K562 (cell line): ENCODE data around the gene TBC1D5. TPM values are rescaled to one million over a fixed set of nuclear protein-coding genes. Genes with fewer than 3 reads are reported as not detected.

Experiments used
- ATAC-seq: fragments of 200-7000 bp; cut with Tn5 transposase; 3 replicates; pipeline ENCODE4 v1.9.1; 2020; ENCODE audit warnings: moderate library complexity
- BruUV-seq: library from RNA; stranded (reverse); fragments of 400-500 nt; replicated peaks from 2 replicates; lab custom pipeline; 2021; lab: Mats Ljungman, UMichigan
- CTCF ChIA-PET: fragments of 300-600 bp; formaldehyde crosslinking; extraction: SDS; loops from one replicate; lab custom pipeline; 2021; ENCODE audit warnings: low intra/inter-chr PET ratio; lab: Yijun Ruan, JAX
- POLR2A ChIA-PET: fragments of 300-600, 350-650 bp; sonication (Branson Sonifier 250); formaldehyde crosslinking; extraction: SDS; loops from one replicate; lab custom pipeline; 2021; ENCODE audit warnings: antibody characterized with exemption, inconsistent platforms; lab: Yijun Ruan, JAX
- DNase-seq, 4 experiments: peaks; one replicate each; pipeline versions ENCODE4 v3.0.0 to v3.0.0-alpha.2; 2011 to 2018; ENCODE audit warnings: low spot score in 3 of 4, mixed read lengths in 3 of 4; ENCODE audit errors: extremely low read depth in 1 of 4
- FAIRE-seq: peaks from 2 replicates; lab custom pipeline; 2011; peaks lifted over from hg19 to GRCh38; lab: Jason Lieb, UNC
- H2AFZ ChIP-seq: 2 replicates; pipeline ENCODE4 v1.6.0; 2011; ENCODE audit warnings: low read depth, low read length, control low read depth, inconsistent platforms
- H3K27ac ChIP-seq: fragments of 200-600 bp; 3 replicates; pipeline ENCODE4 v1.8.0; 2011; ENCODE audit warnings: low read depth, mild to moderate bottlenecking, control low read depth, inconsistent platforms, low read length, moderate library complexity, mixed read lengths; ENCODE audit errors: extremely low read depth
- H3K27me3 ChIP-seq, 2 experiments: fragments of 300-600 bp in 1 of 2; 2 replicates in 1 of 2; 3 replicates in 1 of 2; pipeline versions ENCODE4 v1.6.0 to v1.8.0; 2011; ENCODE audit warnings: inconsistent platforms in 2 of 2, low read length in 2 of 2, mild to moderate bottlenecking in 1 of 2, mixed read lengths in 1 of 2, moderate library complexity in 1 of 2; ENCODE audit not compliant: control insufficient read depth in 2 of 2, insufficient read depth in 2 of 2
- H3K36me3 ChIP-seq: fragments of 300-600 bp; 3 replicates; pipeline ENCODE4 v1.8.0; 2011; ENCODE audit warnings: mild to moderate bottlenecking, low read length, inconsistent platforms; ENCODE audit not compliant: control insufficient read depth, insufficient read depth
- H3K4me1 ChIP-seq, 2 experiments: fragments of 200-600 bp in 1 of 2; replicated peaks in 1 of 2; 2 replicates in 1 of 2; 3 replicates in 1 of 2; pipeline versions ENCODE4 v1.5.1 to v1.8.0; 2011; ENCODE audit warnings: inconsistent platforms in 2 of 2, low read length in 2 of 2, mild to moderate bottlenecking in 1 of 2, mixed read lengths in 1 of 2, moderate library complexity in 1 of 2; ENCODE audit not compliant: control insufficient read depth in 2 of 2, insufficient read depth in 2 of 2
- H3K4me2 ChIP-seq: 2 replicates; pipeline ENCODE4 v1.6.1; 2011; ENCODE audit warnings: low read length, control low read depth, inconsistent platforms, mixed read lengths; ENCODE audit not compliant: insufficient read depth
- H3K4me3 ChIP-seq: fragments of 200-600 bp; sonication (generic), shearing (Covaris generic); 2 replicates; pipeline ENCODE4 v1.5.1; 2016; ENCODE audit warnings: control low read depth, inconsistent platforms
- H3K79me2 ChIP-seq: fragments of 200-600 bp; 3 replicates; pipeline ENCODE4 v1.8.0; 2011; ENCODE audit warnings: low read length, inconsistent platforms; ENCODE audit not compliant: control insufficient read depth, insufficient read depth
- H3K9ac ChIP-seq, 2 experiments: 2 replicates each; pipeline versions ENCODE4 v1.6.0 to v1.6.1; 2011; ENCODE audit warnings: low read depth in 2 of 2, low read length in 2 of 2, control low read depth in 1 of 2, inconsistent platforms in 1 of 2, mild to moderate bottlenecking in 1 of 2, mixed read lengths in 1 of 2; ENCODE audit not compliant: insufficient read depth in 1 of 2
- H3K9me1 ChIP-seq: one replicate; pipeline ENCODE4 v1.6.0; 2011; ENCODE audit warnings: inconsistent platforms, mild to moderate bottlenecking, low read length, moderate library complexity; ENCODE audit not compliant: control insufficient read depth, insufficient read depth
- H3K9me3 ChIP-seq: replicated peaks from 2 replicates; pipeline ENCODE4 v1.5.1; 2011; ENCODE audit warnings: low read depth, low read length, inconsistent platforms; ENCODE audit not compliant: control insufficient read depth, insufficient read depth
- H4K20me1 ChIP-seq: replicated peaks from 2 replicates; pipeline ENCODE4 v1.6.1; 2011; ENCODE audit warnings: low read length, inconsistent platforms, mixed read lengths; ENCODE audit not compliant: control insufficient read depth, insufficient read depth
- KLF1 ChIP-seq: fragments of 450-650 bp; IDR thresholded peaks from 2 replicates; pipeline ENCODE4 v1.6.1; 2016; ENCODE audit warnings: missing genetic modification characterization, missing compliant biosample characterization
- PHF8 ChIP-seq: fragments of 200-600 bp; sonication (generic); IDR thresholded peaks from 2 replicates; pipeline ENCODE4 v1.6.1; 2012; ENCODE audit warnings: mixed run types, mild to moderate bottlenecking, inconsistent platforms, low read length, moderate library complexity, borderline replicate concordance
- PRPF4 ChIP-seq: fragments of 200-400 bp; formaldehyde crosslinking; IDR thresholded peaks from one replicate; pipeline ENCODE4 v1.6.1; 2017; ENCODE audit warnings: low read length, low read depth, mild to moderate bottlenecking; ENCODE audit not compliant: insufficient read depth, poor library complexity, severe bottlenecking
- SIRT6 ChIP-seq: IDR thresholded peaks from one replicate; pipeline ENCODE4 v1.6.1; 2012; ENCODE audit warnings: low read depth, mild to moderate bottlenecking, control low read depth, inconsistent platforms, low read length, moderate library complexity
- TEAD2 ChIP-seq: fragments of 450-650 bp; IDR thresholded peaks from 2 replicates; pipeline ENCODE4 v1.6.1; 2016; ENCODE audit warnings: missing genetic modification characterization, control low read depth, missing compliant biosample characterization
- TFAM ChIP-seq: fragments of 250-450 bp; sonication (Bioruptor Pico); conservative IDR thresholded peaks from 2 replicates; pipeline ENCODE4 v1.5.0; 2021; ENCODE audit warnings: mild to moderate bottlenecking, moderate library complexity
- ZC3H4 ChIP-seq: sonication (generic); formaldehyde crosslinking; IDR thresholded peaks from 2 replicates; pipeline ENCODE4 v1.9.0; 2021; ENCODE audit warnings: missing genetic modification reagents, borderline replicate concordance
- ZFP36 ChIP-seq: fragments of 150-350 bp; IDR thresholded peaks from 2 replicates; pipeline ENCODE4 v1.6.1; 2018; ENCODE audit warnings: low read length, low read depth; ENCODE audit not compliant: partially characterized antibody
- WGBS: fragments of 100-300 bp; shearing (Covaris generic); methylation state at CpG from one replicate; pipeline ENCODE4 v1.1.6; 2016; ENCODE audit warnings: low coverage, mixed read lengths; ENCODE audit not compliant: insufficient coverage; ENCODE audit errors: missing lambda C conversion rate; 5-methylcytosine and 5-hydroxymethylcytosine counted together
- in situ Hi-C: fragments of 300-500 bp; cut with MboI; formaldehyde crosslinking; loops from 4 replicates; pipeline ENCODE4 v1.15.0; 2018; ENCODE audit warnings: inconsistent platforms, mixed read lengths
- intact Hi-C: fragments of 100-400 bp; cut with micrococcal nuclease; formaldehyde crosslinking; loops from 2 replicates; pipeline ENCODE4 v1.14.2; 2022
- polyA plus RNA-seq, 8 experiments: library from polyadenylated mRNA; depleted of rRNA in 4 of 8; stranded (reverse) in 5 of 8; unstranded in 3 of 8; fragments of >200 nt; fragmentation: Nextera tagmentation in 2 of 8; fragmentation: Illumina TruSeq in 1 of 8; extraction: Ambion mirVana in 2 of 8; extraction: Trizol in 1 of 8; gene quantifications; 2 replicates each; pipeline versions ENCODE4 v1.2.1 to v1.2.3, GENCODE V29; 2011 to 2014; ENCODE audit warnings: inconsistent platforms in 1 of 8, missing spikeins in 1 of 8
- total RNA-seq, 7 experiments: library from RNA; depleted of rRNA in 6 of 7; stranded (reverse); fragments of >200 nt in 6 of 7; fragmentation: Illumina TruSeq in 2 of 7; extraction: Trizol in 2 of 7; gene quantifications; 2 replicates each; pipeline versions ENCODE4 v1.2.1 to v1.2.3, GENCODE V29; 2011 to 2021; ENCODE audit warnings: low replicate concordance in 1 of 7
- TF ChIP-seq, protein P1 (sequence below): sonication (generic); formaldehyde crosslinking; IDR thresholded peaks from 2 replicates; pipeline ENCODE4 v1.8.1; 2023; ENCODE audit warnings: mild to moderate bottlenecking, missing genetic modification reagents

The TBC1D5 gene
- total and polyA plus RNA-seq, 9 of the 15 experiments (the other 6 are each of a cell fraction or from before 2014, with no cell fraction given) = 2.9 to 38.1 (median 25.6) TPM

DNA sequence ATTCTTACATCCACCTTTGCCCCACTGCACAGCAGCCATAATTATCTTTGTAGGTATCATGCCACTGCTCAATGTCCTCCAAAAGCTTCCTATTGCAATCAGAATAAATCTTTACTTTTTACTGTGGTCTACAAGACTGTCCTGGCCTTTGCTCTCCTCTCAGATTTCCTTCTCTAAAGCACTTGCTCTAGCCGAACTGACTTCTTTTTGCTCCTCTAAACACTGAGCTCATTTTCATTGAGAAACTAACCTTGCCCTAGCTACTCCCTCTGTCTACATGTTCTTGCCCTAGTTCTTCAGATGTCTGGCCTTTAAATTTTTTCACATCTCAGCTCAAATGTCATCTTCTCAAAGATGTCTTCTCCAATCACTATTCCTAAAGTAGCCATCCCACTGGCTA, 342.8 kb downstream of the TBC1D5 start:
- 13% methylated on average over 1 of the region's 1 CpG for WGBS
- ATAC-seq = no peak

More for the DNA sequence above, 342.8 kb downstream of the TBC1D5 start:
- H3K79me2 ChIP-seq = no peaks in the 10 kb centered on the region
- BruUV-seq = no TSS peak
- ChIA-PET POLR2A (interaction anchor here (0.8 kb wide), 1 partner anchor 9 kb away, joined by 4 read pairs; no protein-coding TSS in a partner anchor), CTCF (no interaction called here)
- no peak for DNase-seq
- no peaks in the 10 kb centered on the region for H3K9me1 ChIP-seq
- H3K9ac ChIP-seq = no peak overlapping the region
- intact Hi-C loops = no loop called here
- H4K20me1 ChIP-seq = no peaks in the 10 kb centered on the region
- no peak overlapping the region for H3K4me2 ChIP-seq
- no peak for TF ChIP-seq SIRT6
- TF ChIP-seq ZC3H4 (CRISPR knock-in tag) = no peak
- no peak for TF ChIP-seq PRPF4
- TF ChIP-seq, protein P1, sequence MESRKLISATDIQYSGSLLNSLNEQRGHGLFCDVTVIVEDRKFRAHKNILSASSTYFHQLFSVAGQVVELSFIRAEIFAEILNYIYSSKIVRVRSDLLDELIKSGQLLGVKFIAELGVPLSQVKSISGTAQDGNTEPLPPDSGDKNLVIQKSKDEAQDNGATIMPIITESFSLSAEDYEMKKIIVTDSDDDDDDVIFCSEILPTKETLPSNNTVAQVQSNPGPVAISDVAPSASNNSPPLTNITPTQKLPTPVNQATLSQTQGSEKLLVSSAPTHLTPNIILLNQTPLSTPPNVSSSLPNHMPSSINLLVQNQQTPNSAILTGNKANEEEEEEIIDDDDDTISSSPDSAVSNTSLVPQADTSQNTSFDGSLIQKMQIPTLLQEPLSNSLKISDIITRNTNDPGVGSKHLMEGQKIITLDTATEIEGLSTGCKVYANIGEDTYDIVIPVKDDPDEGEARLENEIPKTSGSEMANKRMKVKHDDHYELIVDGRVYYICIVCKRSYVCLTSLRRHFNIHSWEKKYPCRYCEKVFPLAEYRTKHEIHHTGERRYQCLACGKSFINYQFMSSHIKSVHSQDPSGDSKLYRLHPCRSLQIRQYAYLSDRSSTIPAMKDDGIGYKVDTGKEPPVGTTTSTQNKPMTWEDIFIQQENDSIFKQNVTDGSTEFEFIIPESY = no peak
- TF ChIP-seq PHF8 = no peak
- TF ChIP-seq TEAD2 (tag) = no peak
- no peak for TF ChIP-seq TFAM (CRISPR knock-in tag)
- no peak for TF ChIP-seq KLF1 (tag)
- TF ChIP-seq ZFP36 = no peak
- no peak for FAIRE-seq
- no peaks in the 10 kb centered on the region for H3K36me3 ChIP-seq
- no peak overlapping the region for H2AFZ ChIP-seq
- no peak overlapping the region for H3K27ac ChIP-seq
- no peaks in the 10 kb centered on the region for H3K4me1 ChIP-seq
- no peaks in the 10 kb centered on the region for H3K27me3 ChIP-seq
- H3K4me3 ChIP-seq = no peak overlapping the region
- in situ Hi-C loops = no loop called here
- H3K9me3 ChIP-seq = no peaks in the 10 kb centered on the region
